ENCODE data around the gene IL12B.

IL12B gene

GRCh38 chr5:159345861-159346260, 15.6 kb upstream of the IL12B start:
- TF ChIP-seq CTCF (IDR thresholded peaks at IDR 0.05; ENCODE audit: extremely low read depth, insufficient read depth, missing control alignments), result no peak
- in situ Hi-C loops (cut with MboI; ENCODE audit: low pct_unique_long_range_greater_than_20kb, low sequenced_read_pairs, unreplicated experiment), result no loop called here
- no peak for DNase-seq (ENCODE audit: low spot score)

- TF ChIP-seq CTCF (IDR thresholded peaks at IDR 0.05; ENCODE audit: extremely low read depth, insufficient read depth, missing control alignments), result no peak
- no peak for DNase-seq (ENCODE audit: low spot score)
- in situ Hi-C loops (cut with MboI; ENCODE audit: low pct_unique_long_range_greater_than_20kb, low sequenced_read_pairs, unreplicated experiment), result no loop called here
Observed at GRCh38 chr5:159345336-159345735, 15.0 kb upstream of the IL12B start.

GRCh38 chr5:159343295-159344094, 13.2 kb upstream of the IL12B start:
- no peak for DNase-seq (ENCODE audit: low spot score)
- no peak for TF ChIP-seq CTCF (IDR thresholded peaks at IDR 0.05; ENCODE audit: extremely low read depth, insufficient read depth, missing control alignments)
- in situ Hi-C loops (cut with MboI; ENCODE audit: low pct_unique_long_range_greater_than_20kb, low sequenced_read_pairs, unreplicated experiment), result no loop called here

GRCh38 chr5:159342840-159343239, 12.6 kb upstream of the IL12B start:
- in situ Hi-C loops (cut with MboI; ENCODE audit: low pct_unique_long_range_greater_than_20kb, low sequenced_read_pairs, unreplicated experiment), result no loop called here
- TF ChIP-seq CTCF (IDR thresholded peaks at IDR 0.05; ENCODE audit: extremely low read depth, insufficient read depth, missing control alignments), result no peak
- DNase-seq (ENCODE audit: low spot score), result no peak

- no peak for DNase-seq (ENCODE audit: low spot score)
Observed at GRCh38 chr5:159341906-159342310, 11.6 kb upstream of the IL12B start.

GRCh38 chr5:159341145-159341544, 10.9 kb upstream of the IL12B start:
- in situ Hi-C loops (cut with MboI; ENCODE audit: low pct_unique_long_range_greater_than_20kb, low sequenced_read_pairs, unreplicated experiment), result no loop called here
- TF ChIP-seq CTCF (IDR thresholded peaks at IDR 0.05; ENCODE audit: extremely low read depth, insufficient read depth, missing control alignments), result no peak
- no peak for DNase-seq (ENCODE audit: low spot score)

More at GRCh38 chr5:159341906-159342310, 11.6 kb upstream of the IL12B start:
- in situ Hi-C loops (cut with MboI; ENCODE audit: low pct_unique_long_range_greater_than_20kb, low sequenced_read_pairs, unreplicated experiment), result no loop called here
- no peak for TF ChIP-seq CTCF (IDR thresholded peaks at IDR 0.05; ENCODE audit: extremely low read depth, insufficient read depth, missing control alignments)

All from GM13977 (cell line).